Stimulated activated CD4-positive, alpha-beta T cell treated with anti-CD3 and anti-CD28 coated beads, Interleukin-2, amount 100 ng/mL, for 48 hours (primary cell): ENCODE results near the gene GABRG3.

Experiments used
- DNase-seq, 2 donors: peaks; one replicate each; pipeline ENCODE4 v3.0.0-alpha.2; 2020

GABRG3 gene

GRCh38 chr15:27480642-27481041 lies 509.7 kb downstream of the GABRG3 start:
- no peak for DNase-seq

GRCh38 chr15:27481768-27482167 lies 510.8 kb downstream of the GABRG3 start:
- no peak for DNase-seq

GRCh38 chr15:27482287-27482686 lies 511.3 kb downstream of the GABRG3 start:
- no peak for DNase-seq

- no peak for DNase-seq
Observed at GRCh38 chr15:27483124-27483523, 512.1 kb downstream of the GABRG3 start.

- no peak for DNase-seq
Observed at GRCh38 chr15:27485265-27485664, 514.3 kb downstream of the GABRG3 start.

GRCh38 chr15:27486051-27486450 lies 515.1 kb downstream of the GABRG3 start:
- DNase-seq, result no peak

GRCh38 chr15:27486683-27487647 lies 516.0 kb downstream of the GABRG3 start:
- no peak for DNase-seq

GRCh38 chr15:27487846-27488245 lies 516.9 kb downstream of the GABRG3 start:
- DNase-seq, result no peak

GRCh38 chr15:27490867-27491595 lies 520.0 kb downstream of the GABRG3 start:
- DNase-seq, result no peak

GRCh38 chr15:27491666-27492621 lies 521.0 kb downstream of the GABRG3 start:
- DNase-seq, result no peak

- DNase-seq, result no peak
Observed at GRCh38 chr15:27495963-27496459, 525.0 kb downstream of the GABRG3 start.

- no peak for DNase-seq
Observed at GRCh38 chr15:27498700-27499099, 527.7 kb downstream of the GABRG3 start.

GRCh38 chr15:27499191-27499590 lies 528.2 kb downstream of the GABRG3 start:
- no peak for DNase-seq

GRCh38 chr15:27499719-27500118 lies 528.7 kb downstream of the GABRG3 start:
- no peak for DNase-seq

GRCh38 chr15:27500206-27500605 lies 529.2 kb downstream of the GABRG3 start:
- DNase-seq, result no peak

GRCh38 chr15:27506752-27507151 lies 535.8 kb downstream of the GABRG3 start:
- DNase-seq, result no peak

- no peak for DNase-seq
Observed at GRCh38 chr15:27509014-27509413, 538.0 kb downstream of the GABRG3 start.

- DNase-seq, result no peak
Observed at GRCh38 chr15:27512281-27513001, 541.5 kb downstream of the GABRG3 start.

- no peak for DNase-seq
Observed at GRCh38 chr15:27514526-27514925, 543.5 kb downstream of the GABRG3 start.

GRCh38 chr15:27527490-27528067 lies 556.6 kb downstream of the GABRG3 start:
- no peak for DNase-seq

GRCh38 chr15:27529399-27529798 lies 558.4 kb downstream of the GABRG3 start:
- DNase-seq, result no peak
